ENCODE measurements around the gene TNS3. TPM values are rescaled to one million over a fixed set of nuclear protein-coding genes. Genes with fewer than 3 reads are reported as not detected.

TNS3 gene
- total and polyA plus RNA-seq, 2 of the 13 experiments (the other 11 are each of a cell fraction or from before 2014, with no cell fraction given) = 52.9 to 55.7 TPM

DNA sequence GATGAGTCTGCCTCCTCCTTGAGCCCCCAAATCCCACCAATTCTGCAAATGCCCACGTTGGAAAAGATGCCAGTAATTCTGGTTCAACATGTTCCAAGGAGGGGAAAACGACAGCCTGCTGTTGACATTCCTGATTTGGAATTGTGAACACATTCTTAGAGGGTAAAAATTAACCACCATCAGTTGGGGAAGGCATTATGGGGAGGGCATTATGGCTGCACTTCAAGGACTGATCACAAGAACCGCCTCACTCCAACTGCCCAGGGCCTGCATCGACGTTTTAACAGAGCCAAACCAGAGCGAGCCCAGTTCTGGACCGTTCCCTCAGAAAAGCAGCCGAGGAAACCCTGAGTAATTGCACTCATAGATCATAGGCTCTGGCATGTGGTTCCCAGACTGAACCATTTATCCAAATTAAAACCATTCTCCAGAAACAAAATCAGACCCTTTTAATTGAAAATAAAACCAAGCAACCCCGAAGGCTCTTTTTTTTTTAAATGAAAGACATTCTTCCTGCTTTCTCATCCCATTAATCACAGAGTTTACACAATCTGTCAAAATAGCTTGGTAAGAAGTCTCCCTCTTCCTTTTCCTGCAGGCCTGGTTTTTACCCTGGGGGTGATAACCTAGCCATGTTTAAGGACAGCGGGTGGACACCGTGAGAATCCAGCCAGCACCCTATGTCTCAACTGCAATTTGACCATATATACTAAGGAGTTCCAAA lies 8.0 kb downstream of the TNS3 start (continued):
- TF ChIP-seq, protein P1, sequence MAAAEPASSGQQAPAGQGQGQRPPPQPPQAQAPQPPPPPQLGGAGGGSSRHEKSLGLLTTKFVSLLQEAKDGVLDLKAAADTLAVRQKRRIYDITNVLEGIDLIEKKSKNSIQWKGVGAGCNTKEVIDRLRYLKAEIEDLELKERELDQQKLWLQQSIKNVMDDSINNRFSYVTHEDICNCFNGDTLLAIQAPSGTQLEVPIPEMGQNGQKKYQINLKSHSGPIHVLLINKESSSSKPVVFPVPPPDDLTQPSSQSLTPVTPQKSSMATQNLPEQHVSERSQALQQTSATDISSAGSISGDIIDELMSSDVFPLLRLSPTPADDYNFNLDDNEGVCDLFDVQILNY (CRISPR knock-in tag; conservative IDR thresholded peaks at IDR 0.05) = no peak
- TF ChIP-seq, protein P2, sequence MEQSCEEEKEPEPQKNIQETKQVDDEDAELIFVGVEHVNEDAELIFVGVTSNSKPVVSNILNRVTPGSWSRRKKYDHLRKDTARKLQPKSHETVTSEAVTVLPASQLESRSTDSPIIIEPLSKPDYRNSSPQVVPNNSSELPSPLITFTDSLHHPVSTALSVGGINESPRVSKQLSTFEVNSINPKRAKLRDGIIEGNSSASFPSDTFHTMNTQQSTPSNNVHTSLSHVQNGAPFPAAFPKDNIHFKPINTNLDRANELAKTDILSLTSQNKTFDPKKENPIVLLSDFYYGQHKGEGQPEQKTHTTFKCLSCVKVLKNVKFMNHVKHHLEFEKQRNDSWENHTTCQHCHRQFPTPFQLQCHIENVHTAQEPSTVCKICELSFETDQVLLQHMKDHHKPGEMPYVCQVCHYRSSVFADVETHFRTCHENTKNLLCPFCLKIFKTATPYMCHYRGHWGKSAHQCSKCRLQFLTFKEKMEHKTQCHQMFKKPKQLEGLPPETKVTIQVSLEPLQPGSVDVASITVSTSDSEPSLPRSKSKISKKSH (CRISPR knock-in tag; IDR thresholded peaks at IDR 0.05; ENCODE audit: borderline replicate concordance) = no peak
- no peak for TF ChIP-seq SIX1 (CRISPR knock-in tag; IDR thresholded peaks at IDR 0.05; ENCODE audit: borderline replicate concordance)
- TF ChIP-seq ZNF768 (CRISPR knock-in tag; IDR thresholded peaks at IDR 0.05) = no peak
- TF ChIP-seq SIN3A (IDR thresholded peaks at IDR 0.05; ENCODE audit: borderline replicate concordance, low read depth, low read length) = 0 out of 2 replicates have a peak, but pooled peaks have one; percentile 48
- TF ChIP-seq, protein P3, sequence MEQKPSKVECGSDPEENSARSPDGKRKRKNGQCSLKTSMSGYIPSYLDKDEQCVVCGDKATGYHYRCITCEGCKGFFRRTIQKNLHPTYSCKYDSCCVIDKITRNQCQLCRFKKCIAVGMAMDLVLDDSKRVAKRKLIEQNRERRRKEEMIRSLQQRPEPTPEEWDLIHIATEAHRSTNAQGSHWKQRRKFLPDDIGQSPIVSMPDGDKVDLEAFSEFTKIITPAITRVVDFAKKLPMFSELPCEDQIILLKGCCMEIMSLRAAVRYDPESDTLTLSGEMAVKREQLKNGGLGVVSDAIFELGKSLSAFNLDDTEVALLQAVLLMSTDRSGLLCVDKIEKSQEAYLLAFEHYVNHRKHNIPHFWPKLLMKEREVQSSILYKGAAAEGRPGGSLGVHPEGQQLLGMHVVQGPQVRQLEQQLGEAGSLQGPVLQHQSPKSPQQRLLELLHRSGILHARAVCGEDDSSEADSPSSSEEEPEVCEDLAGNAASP (CRISPR knock-in tag; IDR thresholded peaks at IDR 0.05; ENCODE audit: borderline replicate concordance) = peak; percentile 54; the same call in 1 of the 2 replicates
- no peak for TF ChIP-seq NFIC (IDR thresholded peaks at IDR 0.05; ENCODE audit: low read length)
- TF ChIP-seq RFXANK (CRISPR knock-in tag; IDR thresholded peaks at IDR 0.05) = no peak
- TF ChIP-seq, protein P4, sequence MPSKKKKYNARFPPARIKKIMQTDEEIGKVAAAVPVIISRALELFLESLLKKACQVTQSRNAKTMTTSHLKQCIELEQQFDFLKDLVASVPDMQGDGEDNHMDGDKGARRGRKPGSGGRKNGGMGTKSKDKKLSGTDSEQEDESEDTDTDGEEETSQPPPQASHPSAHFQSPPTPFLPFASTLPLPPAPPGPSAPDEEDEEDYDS (CRISPR knock-in tag; IDR thresholded peaks at IDR 0.05) = 0 out of 2 replicates have a peak, but pooled peaks have one; percentile 38
- TF ChIP-seq, protein P5, sequence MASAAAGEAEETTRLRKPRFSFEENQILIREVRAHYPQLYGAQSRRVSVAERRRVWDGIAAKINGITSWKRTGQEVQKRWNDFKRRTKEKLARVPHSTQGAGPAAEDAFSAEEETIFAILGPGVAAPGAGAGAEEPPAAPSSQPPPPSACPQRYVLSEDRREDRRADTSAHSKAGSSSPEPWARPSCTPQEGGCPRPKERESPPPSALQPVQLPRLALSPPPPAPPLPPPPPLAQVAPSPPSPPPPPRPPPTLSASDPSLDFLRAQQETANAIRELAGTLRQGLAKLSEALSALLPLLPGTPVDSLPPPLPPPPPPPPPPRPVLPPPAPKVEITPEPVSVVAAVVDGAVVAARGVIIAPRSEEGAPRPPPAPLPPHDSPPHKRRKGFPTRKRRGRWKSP (CRISPR knock-in tag; IDR thresholded peaks at IDR 0.05) = no peak
- TF ChIP-seq HNRNPK (IDR thresholded peaks at IDR 0.05; ENCODE audit: low read depth, low read length, poor library complexity, severe bottlenecking) = no peak
- TF ChIP-seq ZNF562 (CRISPR knock-in tag; IDR thresholded peaks at IDR 0.05; ENCODE audit: borderline replicate concordance) = no peak
- TF ChIP-seq ZNF616 (CRISPR knock-in tag; IDR thresholded peaks at IDR 0.05; ENCODE audit: low read depth) = no peak
- no peak for TF ChIP-seq SRSF4 (IDR thresholded peaks at IDR 0.05; ENCODE audit: low read depth, low read length, poor library complexity, severe bottlenecking)
- TF ChIP-seq ZNF136 (CRISPR knock-in tag; IDR thresholded peaks at IDR 0.05; ENCODE audit: low read depth) = no peak
- TF ChIP-seq BHLHE40 (IDR thresholded peaks at IDR 0.05; ENCODE audit: low read length) = no peak
- TF ChIP-seq, protein P6, sequence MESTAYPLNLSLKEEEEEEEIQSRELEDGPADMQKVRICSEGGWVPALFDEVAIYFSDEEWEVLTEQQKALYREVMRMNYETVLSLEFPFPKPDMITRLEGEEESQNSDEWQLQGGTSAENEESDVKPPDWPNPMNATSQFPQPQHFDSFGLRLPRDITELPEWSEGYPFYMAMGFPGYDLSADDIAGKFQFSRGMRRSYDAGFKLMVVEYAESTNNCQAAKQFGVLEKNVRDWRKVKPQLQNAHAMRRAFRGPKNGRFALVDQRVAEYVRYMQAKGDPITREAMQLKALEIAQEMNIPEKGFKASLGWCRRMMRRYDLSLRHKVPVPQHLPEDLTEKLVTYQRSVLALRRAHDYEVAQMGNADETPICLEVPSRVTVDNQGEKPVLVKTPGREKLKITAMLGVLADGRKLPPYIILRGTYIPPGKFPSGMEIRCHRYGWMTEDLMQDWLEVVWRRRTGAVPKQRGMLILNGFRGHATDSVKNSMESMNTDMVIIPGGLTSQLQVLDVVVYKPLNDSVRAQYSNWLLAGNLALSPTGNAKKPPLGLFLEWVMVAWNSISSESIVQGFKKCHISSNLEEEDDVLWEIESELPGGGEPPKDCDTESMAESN (CRISPR knock-in tag; conservative IDR thresholded peaks at IDR 0.05) = no peak
- TF ChIP-seq NFYB (CRISPR knock-in tag; IDR thresholded peaks at IDR 0.05) = no peak
- TF ChIP-seq REXO4 (CRISPR knock-in tag; IDR thresholded peaks at IDR 0.05; ENCODE audit: borderline replicate concordance) = no peak
- no peak for TF ChIP-seq ZNF484 (CRISPR knock-in tag; IDR thresholded peaks at IDR 0.05; ENCODE audit: borderline replicate concordance, low read depth)
- TF ChIP-seq GATAD2A (CRISPR knock-in tag; IDR thresholded peaks at IDR 0.05) = peak; percentile 85
- TF ChIP-seq ONECUT2 (CRISPR knock-in tag; IDR thresholded peaks at IDR 0.05) = peak; percentile 47; the same call in 1 of the 2 replicates
- no peak for TF ChIP-seq NFKBIZ (CRISPR knock-in tag; IDR thresholded peaks at IDR 0.05)

All from HepG2 (cell line).